ENCODE measurements around the gene ST14.

DNA sequence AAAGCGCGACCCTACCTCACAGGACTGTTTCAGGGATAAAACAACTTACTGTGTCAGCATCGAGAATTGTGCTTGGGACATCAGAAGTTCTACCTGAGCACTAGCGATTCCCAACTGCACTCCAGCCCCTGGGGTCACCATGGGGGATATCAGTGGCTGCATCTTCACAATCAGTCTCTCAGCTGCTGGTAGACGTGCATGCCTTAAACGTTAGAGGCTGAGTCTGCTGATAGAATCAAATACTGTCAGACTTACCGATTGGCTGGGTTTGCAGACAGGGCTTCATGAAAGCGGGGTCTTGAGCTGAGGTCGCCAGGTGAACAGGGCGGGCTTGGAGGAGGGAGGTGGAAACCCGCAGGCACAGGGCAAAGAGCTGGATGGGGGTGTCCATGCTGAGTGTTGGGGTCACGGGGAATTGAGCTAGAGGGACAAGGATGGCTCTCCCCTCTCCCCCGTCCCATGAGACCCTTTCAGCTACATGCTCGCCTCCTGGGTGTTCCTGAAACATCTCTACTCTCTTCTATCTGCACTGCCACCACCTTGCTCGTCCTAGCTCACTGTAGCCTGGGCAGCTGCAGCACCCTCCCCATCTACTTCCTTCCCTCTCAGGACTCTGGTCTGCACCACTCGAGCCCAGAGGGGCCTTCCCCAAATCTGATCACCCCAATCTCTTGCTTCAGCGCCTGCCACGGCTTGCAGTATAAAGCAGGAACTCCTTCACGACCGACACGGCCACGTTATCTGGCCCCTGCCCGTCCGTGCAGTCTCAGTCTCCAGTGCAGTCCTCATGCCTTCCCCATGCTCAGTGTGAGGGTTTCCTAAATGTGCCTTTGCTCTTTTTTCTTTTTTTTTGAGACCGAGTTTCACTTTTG is 43.5 kb downstream of the ST14 start:
- TF ChIP-seq GATA2 (IDR thresholded peaks at IDR 0.05; ENCODE audit: low read depth, low read length) (no peak), GATA3 (IDR thresholded peaks at IDR 0.05; ENCODE audit: low read depth, low read length) (no peak)

Measured in SH-SY5Y (cell line).